Smooth muscle cell (in vitro differentiated cells): ENCODE measurements around the gene ADGRF5. TPM values are rescaled to one million over a fixed set of nuclear protein-coding genes. Genes with fewer than 3 reads are reported as not detected.

Experiments used
- DNase-seq: peaks from one replicate; lab custom pipeline; 2025; ENCODE audit not compliant: unreplicated experiment; lab: John Stamatoyannopoulos, UW
- H2AFZ ChIP-seq: fragments of 200-600 bp; sonication (generic); 2 replicates; pipeline ENCODE4 v1.6.0; 2016; ENCODE audit warnings: antibody characterized with exemption, low read depth, mild to moderate bottlenecking
- H3F3A ChIP-seq: fragments of 200-600 bp; sonication (generic); 2 replicates; pipeline ENCODE4 v1.6.0; 2017; ENCODE audit warnings: antibody characterized with exemption, low read depth
- H3K27ac ChIP-seq: fragments of 200-600 bp; sonication (generic); 2 replicates; pipeline ENCODE4 v1.5.1; 2016; ENCODE audit warnings: low read depth, mild to moderate bottlenecking
- H3K27me3 ChIP-seq: fragments of 200-600 bp; sonication (generic); 2 replicates; pipeline ENCODE4 v1.6.1; 2016; ENCODE audit warnings: low read depth, mild to moderate bottlenecking
- H3K36me3 ChIP-seq: fragments of 200-600 bp; sonication (generic); 2 replicates; pipeline ENCODE4 v1.5.1; 2016; ENCODE audit warnings: low read depth
- H3K4me1 ChIP-seq: fragments of 200-600 bp; sonication (generic); 2 replicates; pipeline ENCODE4 v1.5.1; 2016; ENCODE audit warnings: low read depth
- H3K4me2 ChIP-seq: fragments of 200-600 bp; sonication (generic); 2 replicates; pipeline ENCODE4 v1.6.0; 2016; ENCODE audit warnings: mild to moderate bottlenecking
- H3K4me3 ChIP-seq: fragments of 200-600 bp; sonication (generic); 2 replicates; pipeline ENCODE4 v1.5.1; 2016; ENCODE audit warnings: mild to moderate bottlenecking
- H3K79me2 ChIP-seq: fragments of 200-600 bp; sonication (generic); 2 replicates; pipeline ENCODE4 v1.6.0; 2016; ENCODE audit warnings: low read depth, mild to moderate bottlenecking
- H3K9ac ChIP-seq: fragments of 200-600 bp; sonication (generic); 2 replicates; pipeline ENCODE4 v1.6.0; 2016; ENCODE audit warnings: low read depth
- H3K9me3 ChIP-seq: fragments of 200-600 bp; sonication (generic); replicated peaks from 2 replicates; pipeline ENCODE4 v1.5.1; 2016; ENCODE audit warnings: low read depth
- H4K20me1 ChIP-seq: fragments of 200-600 bp; sonication (generic); 2 replicates; pipeline ENCODE4 v1.6.0; 2016; ENCODE audit warnings: low read depth
- WGBS: methylation state at CpG from one replicate; pipeline ENCODE4 v1.1.7; 2016; ENCODE audit warnings: low lambda C conversion rate; 5-methylcytosine and 5-hydroxymethylcytosine counted together
- polyA plus RNA-seq: library from polyadenylated mRNA; unstranded; fragments of >200 nt; fragmentation: Nextera tagmentation; extraction: Ambion mirVana; gene quantifications from 2 replicates; pipeline ENCODE4 v1.2.1, GENCODE V29; 2016
- total RNA-seq: library from RNA; depleted of rRNA; stranded (reverse); fragments of >200 nt; gene quantifications from 2 replicates; pipeline ENCODE4 v1.2.3, GENCODE V29; 2014
- TF ChIP-seq, protein P1 (sequence below): fragments of 200-600 bp; sonication (generic); IDR thresholded peaks from 2 replicates; pipeline ENCODE4 v1.5.1; 2017; ENCODE audit warnings: borderline replicate concordance, mild to moderate bottlenecking, antibody characterized with exemption; ENCODE audit not compliant: insufficient read depth, poor library complexity, severe bottlenecking

Gene ADGRF5
- total and polyA plus RNA-seq, 2 experiments from 2014 or later, result 0.13 TPM; not detected in 1

DNA sequence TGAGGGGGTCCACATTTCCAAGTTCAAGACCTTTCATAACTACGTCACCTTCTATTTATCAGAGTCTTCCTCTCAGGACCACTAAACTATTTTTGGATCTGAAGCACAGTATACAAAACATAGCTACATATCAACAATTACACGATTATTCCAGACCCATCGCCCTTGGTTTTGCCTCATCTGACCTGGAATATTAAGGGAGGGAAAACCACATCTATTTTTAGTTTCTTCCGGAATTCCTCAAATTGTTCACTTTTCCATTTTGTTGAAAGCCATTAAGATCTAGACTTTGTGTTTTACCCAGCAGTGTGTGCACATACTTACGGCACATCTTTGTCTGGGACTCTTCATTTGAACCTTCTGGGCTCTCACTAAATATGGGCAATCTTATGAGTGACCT, 12.0 kb upstream of the ADGRF5 start:
- TF ChIP-seq, protein P1, sequence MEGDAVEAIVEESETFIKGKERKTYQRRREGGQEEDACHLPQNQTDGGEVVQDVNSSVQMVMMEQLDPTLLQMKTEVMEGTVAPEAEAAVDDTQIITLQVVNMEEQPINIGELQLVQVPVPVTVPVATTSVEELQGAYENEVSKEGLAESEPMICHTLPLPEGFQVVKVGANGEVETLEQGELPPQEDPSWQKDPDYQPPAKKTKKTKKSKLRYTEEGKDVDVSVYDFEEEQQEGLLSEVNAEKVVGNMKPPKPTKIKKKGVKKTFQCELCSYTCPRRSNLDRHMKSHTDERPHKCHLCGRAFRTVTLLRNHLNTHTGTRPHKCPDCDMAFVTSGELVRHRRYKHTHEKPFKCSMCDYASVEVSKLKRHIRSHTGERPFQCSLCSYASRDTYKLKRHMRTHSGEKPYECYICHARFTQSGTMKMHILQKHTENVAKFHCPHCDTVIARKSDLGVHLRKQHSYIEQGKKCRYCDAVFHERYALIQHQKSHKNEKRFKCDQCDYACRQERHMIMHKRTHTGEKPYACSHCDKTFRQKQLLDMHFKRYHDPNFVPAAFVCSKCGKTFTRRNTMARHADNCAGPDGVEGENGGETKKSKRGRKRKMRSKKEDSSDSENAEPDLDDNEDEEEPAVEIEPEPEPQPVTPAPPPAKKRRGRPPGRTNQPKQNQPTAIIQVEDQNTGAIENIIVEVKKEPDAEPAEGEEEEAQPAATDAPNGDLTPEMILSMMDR, result no peak
- no peaks in the 10 kb centered on the region for H3F3A ChIP-seq
- no peaks in the 10 kb centered on the region for H3K9me3 ChIP-seq
- H2AFZ ChIP-seq, result no peak overlapping the region
- H3K4me2 ChIP-seq, result no peak overlapping the region
- no peaks in the 10 kb centered on the region for H3K36me3 ChIP-seq
- no peaks in the 10 kb centered on the region for H4K20me1 ChIP-seq
- H3K79me2 ChIP-seq, result no peaks in the 10 kb centered on the region
- 96% methylated on average over 5 of the region's 5 CpGs for WGBS
- no peak overlapping the region for H3K4me3 ChIP-seq
- H3K27ac ChIP-seq, result no peak overlapping the region
- no peak overlapping the region for H3K9ac ChIP-seq
- no peaks in the 10 kb centered on the region for H3K4me1 ChIP-seq
- no peak for DNase-seq
- H3K27me3 ChIP-seq, result no peaks in the 10 kb centered on the region

DNA sequence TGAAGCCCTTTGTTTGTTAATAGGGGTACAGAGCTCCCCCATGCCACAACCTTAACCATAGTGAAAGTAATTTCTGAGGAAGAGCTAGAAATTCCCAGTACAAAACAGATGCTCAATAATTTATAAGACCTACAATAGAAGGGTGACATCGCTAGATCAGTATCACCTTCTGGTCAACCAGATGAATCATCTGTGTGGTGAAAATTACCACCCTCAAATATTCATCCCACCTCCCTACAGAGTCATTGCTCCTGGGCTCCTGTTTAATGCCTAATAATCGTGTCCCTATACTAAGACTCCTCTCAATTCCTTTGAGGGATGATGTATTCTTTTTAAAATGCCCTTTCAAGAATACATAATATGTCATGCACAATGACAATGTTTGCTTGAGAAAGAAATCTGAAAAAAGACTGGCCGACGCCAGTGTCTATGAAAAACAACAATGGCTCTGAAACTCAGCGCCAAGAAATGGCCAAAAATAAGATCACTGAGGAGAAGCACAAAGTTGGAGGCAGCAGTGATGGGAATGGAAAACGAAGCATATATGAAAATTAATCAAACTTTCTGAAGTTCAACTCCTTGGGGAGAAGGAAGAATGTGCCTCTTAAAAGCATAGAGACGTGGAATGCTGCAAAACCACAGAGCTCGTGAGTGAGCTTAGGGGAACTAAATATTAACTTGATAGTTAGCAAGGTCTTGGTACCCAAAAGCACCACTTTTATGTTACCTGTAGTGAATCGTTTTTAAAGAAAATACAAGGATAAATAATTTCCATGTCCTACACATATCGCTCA, 11.0 kb upstream of the ADGRF5 start:
- H4K20me1 ChIP-seq, result no peaks in the 10 kb centered on the region
- H3K4me3 ChIP-seq, result no peak overlapping the region
- DNase-seq, result no peak
- H3F3A ChIP-seq, result no peaks in the 10 kb centered on the region
- no peaks in the 10 kb centered on the region for H3K79me2 ChIP-seq
- H3K9ac ChIP-seq, result no peak overlapping the region
- no peaks in the 10 kb centered on the region for H3K9me3 ChIP-seq
- H3K4me2 ChIP-seq, result no peak overlapping the region
- no peak overlapping the region for H2AFZ ChIP-seq
- WGBS, result 78% methylated on average over 10 of the region's 10 CpGs
- no peaks in the 10 kb centered on the region for H3K27me3 ChIP-seq
- no peak overlapping the region for H3K27ac ChIP-seq
- TF ChIP-seq, protein P1, result no peak
- no peaks in the 10 kb centered on the region for H3K36me3 ChIP-seq
- H3K4me1 ChIP-seq, result no peaks in the 10 kb centered on the region

DNA sequence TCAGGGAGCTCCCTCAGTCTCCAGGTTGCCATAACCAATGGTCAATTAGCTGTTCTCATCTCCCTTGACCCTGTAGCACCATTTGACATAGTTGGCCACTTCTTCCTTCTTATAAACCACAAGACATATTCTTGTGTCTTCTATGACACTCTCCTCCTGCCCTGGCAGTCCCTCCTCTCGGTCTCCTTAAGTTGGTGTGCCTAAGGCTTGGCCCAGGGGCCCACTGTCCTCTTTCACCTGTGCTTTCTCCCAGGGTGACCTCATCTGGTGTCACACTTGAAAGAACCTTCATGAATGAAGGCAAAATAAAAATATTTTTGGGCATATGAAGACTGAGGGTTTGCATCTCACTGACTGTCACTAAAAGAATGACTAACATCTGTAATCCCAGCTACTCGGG, 9.7 kb upstream of the ADGRF5 start:
- no peak overlapping the region for H3K9ac ChIP-seq
- H2AFZ ChIP-seq, result no peak overlapping the region
- DNase-seq, result no peak
- H3K27me3 ChIP-seq, result no peaks in the 10 kb centered on the region
- 95% methylated on average over 2 of the region's 2 CpGs for WGBS
- no peaks in the 10 kb centered on the region for H3K4me1 ChIP-seq
- H3K9me3 ChIP-seq, result no peaks in the 10 kb centered on the region
- no peaks in the 10 kb centered on the region for H3K36me3 ChIP-seq
- no peaks in the 10 kb centered on the region for H4K20me1 ChIP-seq
- no peak overlapping the region for H3K4me3 ChIP-seq
- H3K79me2 ChIP-seq, result no peaks in the 10 kb centered on the region
- no peaks in the 10 kb centered on the region for H3F3A ChIP-seq
- H3K4me2 ChIP-seq, result no peak overlapping the region
- H3K27ac ChIP-seq, result no peak overlapping the region
- TF ChIP-seq, protein P1, result no peak

DNA sequence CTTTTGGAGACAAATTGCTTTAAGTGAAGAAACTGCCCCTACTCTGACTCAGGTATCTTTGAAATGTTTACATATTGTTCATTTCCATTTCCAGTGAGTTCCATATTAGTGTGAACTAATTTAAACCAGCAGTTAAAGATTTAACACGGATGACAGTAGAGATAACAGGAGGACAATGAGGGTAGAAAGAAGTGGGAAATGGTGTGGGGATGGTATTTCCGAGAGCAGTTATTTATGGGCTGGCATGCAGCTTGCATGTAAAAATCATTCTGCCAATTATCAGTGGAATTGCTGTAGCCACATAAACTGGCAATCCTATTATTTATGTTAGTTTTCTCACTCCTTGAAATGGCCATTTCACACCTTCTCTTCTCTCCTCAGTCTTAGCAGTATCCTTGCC, 8.6 kb upstream of the ADGRF5 start:
- Histone ChIP-seq H4K20me1 (no peaks in the 10 kb centered on the region), H3K79me2 (no peaks in the 10 kb centered on the region), H3K36me3 (no peaks in the 10 kb centered on the region), H3K4me3 (no peak overlapping the region), H3K9ac (no peak overlapping the region), H3K9me3 (no peaks in the 10 kb centered on the region), H3K4me2 (no peak overlapping the region), H3K4me1 (no peaks in the 10 kb centered on the region), H3K27ac (no peak overlapping the region), H3K27me3 (no peaks in the 10 kb centered on the region), H3F3A (no peaks in the 10 kb centered on the region), H2AFZ (no peak overlapping the region)
- TF ChIP-seq, protein P1, result no peak
- no peak for DNase-seq
- 89% methylated on average over 2 of the region's 2 CpGs for WGBS
